Heart left ventricle (tissue), 16 donors: ENCODE measurements around the gene KCNH1. TPM values are rescaled to one million over a fixed set of nuclear protein-coding genes. Genes with fewer than 3 reads are reported as not detected.

Experiments
- ATAC-seq, 4 donors: fragments of 200-7000 bp; cut with Tn5 transposase; one replicate each; pipeline ENCODE4 v1.9.1; 2020 to 2022; ENCODE audit warnings: moderate library complexity in 4 of 4, mild to moderate bottlenecking in 3 of 4, moderate number of reproducible peaks in 1 of 4
- DNase-seq, 5 donors: peaks; one replicate each; pipeline ENCODE4 v3.0.0-alpha.2; 2020
- H3K27ac ChIP-seq, 12 donors: fragments of 200-600 bp; sonication (generic) in 4 of 12; one replicate each; pipeline versions ENCODE4 v1.5.0 to v1.8.0; 2016 to 2022; ENCODE audit warnings: mild to moderate bottlenecking in 2 of 12
- H3K27me3 ChIP-seq, 9 donors: fragments of 200-600 bp; sonication (generic) in 2 of 9; one replicate each; pipeline versions ENCODE4 v1.5.1 to v1.8.0; 2016 to 2022; ENCODE audit warnings: mild to moderate bottlenecking in 3 of 9
- H3K36me3 ChIP-seq, 9 donors: fragments of 200-600 bp; sonication (generic) in 2 of 9; one replicate each; pipeline versions ENCODE4 v1.5.0 to v1.8.0; 2018 to 2022; ENCODE audit warnings: mild to moderate bottlenecking in 2 of 9
- H3K4me1 ChIP-seq, 12 donors: fragments of 200-600 bp; sonication (generic) in 4 of 12; one replicate each; pipeline versions ENCODE4 v1.5.0 to v1.8.0; 2016 to 2022; ENCODE audit warnings: mild to moderate bottlenecking in 3 of 12
- H3K4me3 ChIP-seq, 12 donors: fragments of 200-600 bp; sonication (generic) in 4 of 12; one replicate each; pipeline versions ENCODE4 v1.5.0 to v1.8.0; 2017 to 2022; ENCODE audit warnings: mild to moderate bottlenecking in 9 of 12, moderate library complexity in 4 of 12
- H3K9me3 ChIP-seq, 12 donors: fragments of 200-600 bp; sonication (generic) in 4 of 12; one replicate each; pipeline versions ENCODE4 v1.5.0 to v1.8.0; 2016 to 2022; ENCODE audit warnings: mild to moderate bottlenecking in 1 of 12
- POLR2A ChIP-seq, 2 donors: fragments of 450-650 bp; IDR thresholded peaks; one replicate each; pipeline ENCODE4 v1.6.1; 2017; ENCODE audit warnings: antibody characterized with exemption in 2 of 2, mild to moderate bottlenecking in 2 of 2, moderate library complexity in 2 of 2
- WGBS, 4 donors: extraction: QIAGEN DNeasy Blood & Tissue Kit in 2 of 4; methylation state at CpG; one replicate each; pipeline versions ENCODE4 v1.1.5 to v1.1.7; 2013 to 2018; 5-methylcytosine and 5-hydroxymethylcytosine counted together
- intact Hi-C, 10 donors: fragments of 100-400 bp; cut with DNase I; formaldehyde crosslinking; loops; one replicate each; pipeline versions ENCODE4 v1.11.1 to v1.14.2; 2022
- polyA plus RNA-seq, 2 donors: library from polyadenylated mRNA; stranded (reverse); fragments of 200-250 nt; gene quantifications; one replicate each; pipeline ENCODE4 v1.2.3, GENCODE V29; 2013
- total RNA-seq, 9 donors: library from RNA; depleted of rRNA in 2 of 9; stranded (reverse); fragments of >200 nt in 2 of 9; fragmentation: NEBNext Ultra II Directional in 3 of 9; extraction: Animal tissue kit (Norgen Biotek cat#: 25700) in 3 of 9; gene quantifications; one replicate each; pipeline versions ENCODE4 v1.1.0 to v1.2.4, GENCODE V29; 2016 to 2023
- TF ChIP-seq, protein P1 (sequence below), 12 donors: fragments of 200-600 bp; sonication (generic) in 4 of 12; IDR thresholded peaks; one replicate each; pipeline versions ENCODE4 v1.5.0 to v1.8.0; 2018 to 2022; ENCODE audit warnings: antibody characterized with exemption in 12 of 12, mild to moderate bottlenecking in 5 of 12
- donor health status: ischemic (EF 13 %, LVEDD 7.1; RV severe dilation, severe dysfunction).
- donor health status: healthy with polysubstance abuse.
- donor health status: DM: no; HTN: yes; CAD: no.
- donor health status: DM: no; HTN: no; CAD: no.
- donor health status: ischemic (EF 25% LVEDD 6.9; RV normal size, moderate dysfunction).
- donor health status: ischemic (EF 25% LVEDD 5.7; RV mildly dilated, moderate dysfunction).
- donor health status: healthy.
- donor health status: DM: yes; HTN: yes; CAD: no.
- donor health status: ischemic (EF 35%, LVEDD 5.7; RV mildly dilated, moderate dysfunction).
- donor health status: nonischemic (EF 11% LVEDD 7.7; RV severe dilation, severe dysfunction).
- donor health status: DM: yes; HTN: yes; CAD: no.
- donor health status: PGD.
- donor health status: ischemic (EF 29% LVEDD 5.4; RV normal size, mild dysfunction).
- donor health status: nonischemic (EF 23%, LVEDD 6.1; RV moderate dilation, normal function).

The KCNH1 gene
- total and polyA plus RNA-seq, 11 donors = 0.03 TPM; not detected in 10

DNA sequence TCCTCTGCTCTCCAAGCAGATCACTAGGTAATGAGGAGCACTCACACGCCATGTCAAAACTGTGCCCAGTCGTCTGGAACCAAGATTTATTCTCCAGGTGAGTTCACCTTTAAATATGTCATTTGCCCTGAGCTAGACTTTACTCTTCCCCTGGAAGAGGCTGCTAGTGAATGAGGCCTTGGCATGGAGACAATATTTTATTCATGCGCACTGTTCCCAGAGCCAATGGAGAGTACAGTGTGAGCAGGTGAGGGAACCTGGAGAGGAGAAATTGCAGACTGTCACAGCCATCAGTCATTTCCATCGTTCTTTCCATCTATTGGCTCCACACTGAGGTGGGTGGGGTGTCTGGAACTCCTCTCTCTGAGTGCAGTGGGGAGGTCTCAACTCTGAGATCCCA, 333.6 kb downstream of the KCNH1 start:
- Histone ChIP-seq H3K36me3 (no peaks in the 10 kb centered on the region), H3K27me3 (no peaks in the 10 kb centered on the region), H3K9me3 (no peaks in the 10 kb centered on the region), H3K4me1 (no peaks in the 10 kb centered on the region), H3K4me3 (no peak overlapping the region), H3K27ac (no peak overlapping the region)
- 59 to 77% (median 75%) methylated on average over 3 to 4 of the region's 4 CpGs for WGBS, 4 donors
- intact Hi-C loops = no loop called here
- DNase-seq (no peak), ATAC-seq (no peak)
- no peak for TF ChIP-seq POLR2A (IDR thresholded peaks at IDR 0.05)
- TF ChIP-seq, protein P1, sequence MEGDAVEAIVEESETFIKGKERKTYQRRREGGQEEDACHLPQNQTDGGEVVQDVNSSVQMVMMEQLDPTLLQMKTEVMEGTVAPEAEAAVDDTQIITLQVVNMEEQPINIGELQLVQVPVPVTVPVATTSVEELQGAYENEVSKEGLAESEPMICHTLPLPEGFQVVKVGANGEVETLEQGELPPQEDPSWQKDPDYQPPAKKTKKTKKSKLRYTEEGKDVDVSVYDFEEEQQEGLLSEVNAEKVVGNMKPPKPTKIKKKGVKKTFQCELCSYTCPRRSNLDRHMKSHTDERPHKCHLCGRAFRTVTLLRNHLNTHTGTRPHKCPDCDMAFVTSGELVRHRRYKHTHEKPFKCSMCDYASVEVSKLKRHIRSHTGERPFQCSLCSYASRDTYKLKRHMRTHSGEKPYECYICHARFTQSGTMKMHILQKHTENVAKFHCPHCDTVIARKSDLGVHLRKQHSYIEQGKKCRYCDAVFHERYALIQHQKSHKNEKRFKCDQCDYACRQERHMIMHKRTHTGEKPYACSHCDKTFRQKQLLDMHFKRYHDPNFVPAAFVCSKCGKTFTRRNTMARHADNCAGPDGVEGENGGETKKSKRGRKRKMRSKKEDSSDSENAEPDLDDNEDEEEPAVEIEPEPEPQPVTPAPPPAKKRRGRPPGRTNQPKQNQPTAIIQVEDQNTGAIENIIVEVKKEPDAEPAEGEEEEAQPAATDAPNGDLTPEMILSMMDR (IDR thresholded peaks at IDR 0.05) = no peak

DNA sequence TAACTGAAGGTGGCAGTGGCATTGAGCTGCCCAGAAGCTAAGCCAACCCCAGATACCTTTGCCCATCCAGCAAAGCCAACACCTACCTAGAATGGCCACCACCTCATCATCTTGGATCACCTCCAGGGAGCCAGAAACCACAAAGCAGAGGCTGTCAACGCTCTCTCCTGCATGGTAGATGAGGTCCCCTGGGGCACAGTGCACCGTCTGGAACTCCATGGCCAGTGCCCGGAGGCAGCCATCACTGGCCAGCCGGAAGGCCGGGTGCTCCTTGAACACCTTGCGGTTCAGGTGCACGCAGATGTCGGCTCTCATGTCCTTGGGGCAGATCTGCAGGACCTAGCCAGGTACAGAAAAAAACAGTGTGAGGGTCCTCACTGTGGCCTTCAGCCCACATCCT, 336.5 kb downstream of the KCNH1 start:
- Histone ChIP-seq H3K36me3 (no peaks in the 10 kb centered on the region), H3K27me3 (no peaks in the 10 kb centered on the region), H3K9me3 (no peaks in the 10 kb centered on the region), H3K4me1 (no peaks in the 10 kb centered on the region), H3K27ac (no peak overlapping the region), H3K4me3 (no peak overlapping the region)
- DNase-seq (no peak), ATAC-seq (no peak)
- WGBS, 4 donors = 79 to 84% (median 81%) methylated on average over 8 of the region's 8 CpGs
- TF ChIP-seq, protein P1 (IDR thresholded peaks at IDR 0.05) = no peak
- no peak for TF ChIP-seq POLR2A (IDR thresholded peaks at IDR 0.05)
- intact Hi-C loops = no loop called here

DNA sequence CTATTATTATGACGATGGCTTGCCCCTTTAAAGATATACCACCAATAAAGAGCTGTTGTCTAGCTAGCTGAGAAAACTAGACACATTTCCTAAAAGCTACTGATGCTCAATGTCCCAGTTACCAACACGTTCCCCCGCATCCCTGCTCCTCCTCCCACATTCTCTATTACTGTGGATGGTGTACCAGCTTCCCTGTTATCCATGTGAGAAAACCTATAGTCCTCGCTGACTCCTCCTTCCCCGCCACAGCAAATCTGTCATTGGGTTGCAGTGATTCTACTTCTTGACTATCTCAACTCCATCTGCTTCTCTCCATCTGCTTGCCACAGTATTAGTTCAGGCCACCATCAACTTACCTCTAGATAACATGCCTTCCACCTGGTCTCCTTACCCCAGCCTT, 337.5 kb downstream of the KCNH1 start:
- Histone ChIP-seq H3K9me3 (no peaks in the 10 kb centered on the region), H3K27ac (no peak overlapping the region), H3K4me1 (no peaks in the 10 kb centered on the region), H3K4me3 (no peak overlapping the region), H3K36me3 (no peaks in the 10 kb centered on the region), H3K27me3 (no peaks in the 10 kb centered on the region)
- DNase-seq (no peak), ATAC-seq (no peak)
- WGBS, 4 donors = 82 to 90% (median 88%) methylated on average over 5 of the region's 5 CpGs
- intact Hi-C loops = no loop called here
- TF ChIP-seq, protein P1 (IDR thresholded peaks at IDR 0.05) = no peak
- TF ChIP-seq POLR2A (IDR thresholded peaks at IDR 0.05) = no peak

DNA sequence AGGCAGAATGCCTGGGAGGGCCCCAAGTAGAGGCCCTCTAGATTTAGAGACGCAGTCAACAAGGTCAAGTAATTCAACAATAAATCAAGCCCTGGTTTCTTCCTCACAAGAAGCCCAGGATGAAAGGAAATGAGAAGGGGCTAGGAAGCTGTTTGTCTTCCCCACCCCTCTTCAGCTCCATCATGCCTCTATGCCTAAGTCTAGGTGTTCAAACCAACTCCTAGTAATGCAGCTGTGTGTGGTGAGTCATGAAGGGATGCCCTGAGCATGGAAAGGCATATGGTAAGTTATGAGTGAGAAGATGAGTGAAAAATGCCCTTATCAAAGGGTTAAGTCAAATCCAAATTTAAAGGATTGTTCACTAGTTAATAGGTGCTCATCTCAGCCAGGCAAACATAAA, 339.5 kb downstream of the KCNH1 start:
- Histone ChIP-seq H3K4me3 (no peak overlapping the region), H3K27me3 (peaks cover 0 to 4% (median 0%) of the 10 kb centered on the region in 9 donors), H3K36me3 (no peaks in the 10 kb centered on the region), H3K27ac (no peak overlapping the region), H3K9me3 (no peaks in the 10 kb centered on the region), H3K4me1 (no peaks in the 10 kb centered on the region)
- 83 to 94% (median 93%) methylated on average over 1 of the region's 1 CpG for WGBS, 4 donors
- ATAC-seq = no peak
- intact Hi-C loops = no loop called here
- TF ChIP-seq, protein P1 (IDR thresholded peaks at IDR 0.05) = no peak
- TF ChIP-seq POLR2A (IDR thresholded peaks at IDR 0.05) = no peak
- no peak for DNase-seq
